NCI-H82 treated with DMSO at 0.1 percent for 48 hours (cell line): ENCODE results near the gene PKIG.
A peak's percentile ranks its signal among the peaks of the same experiment; 100 is the strongest.
"Not testable (repeated sequence)": the region's sequence is repeated elsewhere in the genome, so short reads cannot be mapped to it uniquely, and the experiment has no call there.

Source experiments
- DNase-seq: peaks from one replicate; lab custom pipeline; 2025; ENCODE audit not compliant: unreplicated experiment; lab: John Stamatoyannopoulos, UW

Gene PKIG

GRCh38 chr20:44571362-44571988 lies 10.9 kb upstream of the PKIG start:
- DNase-seq = no peak

DNA sequence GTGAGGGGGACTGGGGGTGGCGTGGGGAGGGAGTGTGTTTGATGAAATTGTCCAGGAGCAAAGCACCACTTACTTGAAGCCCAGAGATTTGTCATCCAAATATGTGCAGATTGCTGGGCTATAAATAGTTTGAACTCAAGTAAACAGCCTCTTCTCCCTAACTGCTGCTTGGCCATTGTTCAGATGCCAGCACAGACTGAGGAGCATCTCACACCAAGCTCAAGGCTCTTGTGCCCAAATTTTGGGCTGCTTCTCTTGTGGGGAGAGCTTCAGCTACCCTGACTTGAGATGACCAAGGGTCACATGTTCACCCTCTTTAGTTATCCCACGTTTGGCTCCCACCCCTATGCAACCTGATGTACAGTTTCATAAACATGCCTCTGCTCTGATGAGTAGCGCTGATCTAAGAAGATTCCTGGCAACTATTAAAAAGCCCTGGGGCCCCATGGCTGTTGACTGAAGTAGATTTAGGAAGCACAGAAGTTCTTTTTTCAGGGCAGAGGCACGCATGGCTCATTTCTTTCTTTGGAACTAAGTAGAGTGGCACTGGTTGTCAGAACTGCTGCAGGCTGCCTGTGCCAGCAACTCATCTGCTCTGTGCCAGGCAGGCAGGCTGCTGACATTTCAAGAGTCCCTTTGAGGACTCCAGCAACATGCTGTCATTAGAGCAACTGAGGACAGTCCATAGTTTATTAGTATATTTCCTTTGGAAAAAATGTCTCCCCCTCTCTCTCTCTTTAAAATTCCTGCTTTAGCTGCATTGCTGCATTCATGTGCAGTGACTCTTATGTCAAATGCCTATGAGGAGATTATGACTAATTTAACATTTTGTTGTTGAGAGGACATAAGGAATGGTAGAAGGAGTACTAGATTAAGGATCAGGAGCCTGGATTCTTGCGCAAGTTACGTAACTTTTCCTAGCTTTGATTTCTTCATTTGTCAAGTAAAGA lies 9.6 kb upstream of the PKIG start:
- no peak for DNase-seq

- no peak for DNase-seq
These were observed 8.9 kb upstream of the PKIG start for GRCh38 chr20:44573501-44573869.

- no peak for DNase-seq
These were observed 8.0 kb upstream of the PKIG start for GRCh38 chr20:44574372-44574771.

DNA sequence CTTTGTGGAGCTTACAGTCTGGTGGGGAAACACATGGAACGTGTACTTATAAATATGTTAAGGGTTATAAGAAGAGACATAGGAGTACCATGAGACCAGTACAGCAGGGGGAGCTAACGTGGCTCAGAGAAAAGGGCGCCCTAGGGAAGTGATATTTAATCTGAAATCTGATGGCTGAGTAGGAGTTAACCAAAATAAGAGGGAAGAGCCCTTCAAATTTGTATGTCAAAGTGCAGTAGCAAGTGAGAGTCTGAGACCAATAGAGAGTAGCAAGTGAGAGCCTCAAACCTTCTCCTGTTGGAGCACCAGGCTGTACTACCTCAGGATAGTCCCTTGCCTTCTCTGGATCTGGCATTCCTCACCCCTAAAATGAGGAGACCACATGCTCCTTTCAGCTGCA lies 6.1 kb upstream of the PKIG start:
- DNase-seq = peak; percentile 12

GRCh38 chr20:44579313-44580081 lies 2.9 kb upstream of the PKIG start:
- DNase-seq = no peak

DNA sequence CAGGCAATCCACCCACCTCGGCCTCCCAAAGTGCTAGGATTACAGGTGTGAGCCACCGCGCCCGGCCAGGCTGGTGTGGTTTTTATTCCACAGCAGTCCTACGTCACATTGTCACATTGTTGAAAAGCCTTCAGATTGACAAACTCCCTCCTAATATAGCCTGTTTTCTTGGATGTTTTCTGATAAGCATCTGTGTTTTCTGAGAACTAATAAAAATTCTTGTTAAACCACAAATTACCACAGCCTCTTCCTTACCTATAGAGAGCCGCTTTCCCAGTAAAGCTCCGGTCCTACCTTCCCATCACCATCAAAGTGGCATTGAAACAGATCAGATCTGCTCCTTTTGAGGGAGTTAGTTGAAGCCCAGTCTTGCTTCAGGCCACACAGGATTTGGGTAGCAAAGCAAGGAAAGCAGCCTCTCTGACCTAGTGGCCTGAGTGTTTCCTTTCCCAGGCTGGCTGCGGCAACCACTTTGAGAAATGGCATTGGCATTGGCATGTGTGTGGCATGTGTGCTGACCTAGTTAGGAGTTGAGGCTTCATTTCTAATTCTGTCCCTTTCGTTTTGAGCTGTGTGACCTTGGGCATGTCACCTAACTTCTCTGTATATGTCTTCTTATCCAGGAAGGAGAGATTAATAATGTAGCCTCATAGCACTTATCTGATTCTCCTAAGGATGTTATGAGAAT lies 1.7 kb upstream of the PKIG start:
- DNase-seq = no peak

- no peak for DNase-seq
These were observed 864 bp upstream of the PKIG start for GRCh38 chr20:44581515-44581914.

- DNase-seq = no peak
These were observed 778 bp downstream of the PKIG start for GRCh38 chr20:44583157-44583556.

DNA sequence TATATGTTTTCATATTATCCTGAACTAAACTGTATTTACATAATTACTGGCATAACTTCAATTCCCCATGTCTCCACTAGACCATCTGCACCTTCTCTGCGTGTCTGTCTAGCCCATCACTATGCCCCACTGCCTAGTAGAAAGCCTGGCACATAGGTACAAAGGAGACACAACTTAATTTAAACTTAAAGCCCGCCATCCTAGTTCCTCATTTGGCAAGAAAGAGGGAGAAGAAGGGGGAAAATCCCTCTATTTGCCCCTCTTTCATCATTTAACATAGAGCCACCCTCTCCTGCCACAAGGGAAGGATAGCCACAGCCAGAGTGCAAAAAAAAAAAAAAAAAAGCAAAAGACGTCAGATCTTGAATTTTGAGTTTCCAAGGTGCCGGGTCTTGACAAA lies 1.8 kb downstream of the PKIG start:
- DNase-seq = no peak

DNA sequence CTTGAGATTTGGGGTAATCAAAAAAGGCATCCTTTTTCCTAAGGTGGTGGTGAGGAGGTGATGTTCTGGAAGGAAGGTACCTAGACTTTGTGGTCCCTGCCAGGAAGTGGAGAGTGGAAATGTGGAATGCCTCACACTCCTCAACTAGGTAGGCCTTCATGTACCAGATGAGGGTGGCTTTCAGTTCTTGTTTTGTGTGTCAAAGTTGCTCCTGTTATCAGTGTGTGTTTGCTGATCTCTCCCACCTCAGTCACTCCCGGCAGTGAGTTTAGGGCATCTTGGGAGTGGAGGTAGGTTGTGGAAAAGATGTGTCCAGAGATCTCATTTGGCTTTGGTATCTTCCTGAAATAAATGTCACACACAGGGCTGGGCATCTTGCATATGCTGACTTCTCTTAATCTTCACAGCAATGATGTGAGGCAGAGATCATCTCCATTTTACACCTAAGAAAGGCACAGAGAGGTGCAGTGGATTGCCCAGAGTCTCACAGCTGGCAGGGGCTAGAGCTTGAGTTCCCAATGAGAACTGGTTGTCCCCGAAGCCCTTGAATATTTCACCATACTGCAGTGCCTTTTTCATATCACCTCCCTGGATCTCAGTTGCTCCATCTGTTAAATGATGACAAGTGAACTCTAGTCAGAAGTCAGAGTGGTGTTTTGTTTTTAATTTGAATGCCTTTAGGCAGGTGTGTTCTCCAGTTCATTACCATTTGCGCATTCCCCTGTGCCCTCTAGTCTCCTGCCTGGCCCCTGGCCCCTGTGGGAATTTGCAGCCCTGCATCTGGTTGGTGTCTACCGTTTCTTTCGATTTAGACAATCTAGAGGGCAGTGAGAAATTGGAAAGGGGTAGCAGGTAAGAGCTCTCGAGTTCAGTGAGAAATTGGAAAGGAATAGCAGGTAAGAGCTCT lies 2.9 kb downstream of the PKIG start:
- no peak for DNase-seq

DNA sequence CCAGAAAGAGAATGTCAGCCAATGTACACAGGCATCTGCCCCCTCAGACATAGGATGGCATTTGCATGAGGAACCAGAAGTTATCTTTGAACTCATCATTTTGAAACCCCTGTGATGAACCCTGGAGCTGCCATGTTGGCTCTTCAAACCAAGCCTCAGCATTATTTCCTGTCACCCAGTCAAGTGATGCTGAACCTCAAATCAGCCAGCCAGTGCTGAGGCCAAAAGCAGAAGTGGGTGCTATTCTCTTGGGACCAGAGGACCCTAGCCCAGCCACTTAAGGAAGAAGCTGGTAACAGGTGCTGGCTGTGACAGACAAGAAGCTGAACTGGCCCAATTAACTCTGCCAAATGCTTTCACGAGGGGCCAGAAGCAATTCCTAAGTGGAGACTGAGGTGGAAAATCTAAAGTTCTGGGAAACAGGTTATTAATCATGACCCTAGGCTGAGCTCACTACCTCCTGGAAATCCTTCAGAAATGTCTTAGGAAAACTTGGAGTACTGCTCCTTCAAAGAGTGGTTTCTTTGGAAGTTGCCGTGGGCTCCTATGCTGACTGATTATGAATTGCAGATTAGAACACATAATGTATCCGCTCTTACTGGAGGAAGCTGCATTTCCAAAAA lies 4.0 kb downstream of the PKIG start:
- no peak for DNase-seq

DNA sequence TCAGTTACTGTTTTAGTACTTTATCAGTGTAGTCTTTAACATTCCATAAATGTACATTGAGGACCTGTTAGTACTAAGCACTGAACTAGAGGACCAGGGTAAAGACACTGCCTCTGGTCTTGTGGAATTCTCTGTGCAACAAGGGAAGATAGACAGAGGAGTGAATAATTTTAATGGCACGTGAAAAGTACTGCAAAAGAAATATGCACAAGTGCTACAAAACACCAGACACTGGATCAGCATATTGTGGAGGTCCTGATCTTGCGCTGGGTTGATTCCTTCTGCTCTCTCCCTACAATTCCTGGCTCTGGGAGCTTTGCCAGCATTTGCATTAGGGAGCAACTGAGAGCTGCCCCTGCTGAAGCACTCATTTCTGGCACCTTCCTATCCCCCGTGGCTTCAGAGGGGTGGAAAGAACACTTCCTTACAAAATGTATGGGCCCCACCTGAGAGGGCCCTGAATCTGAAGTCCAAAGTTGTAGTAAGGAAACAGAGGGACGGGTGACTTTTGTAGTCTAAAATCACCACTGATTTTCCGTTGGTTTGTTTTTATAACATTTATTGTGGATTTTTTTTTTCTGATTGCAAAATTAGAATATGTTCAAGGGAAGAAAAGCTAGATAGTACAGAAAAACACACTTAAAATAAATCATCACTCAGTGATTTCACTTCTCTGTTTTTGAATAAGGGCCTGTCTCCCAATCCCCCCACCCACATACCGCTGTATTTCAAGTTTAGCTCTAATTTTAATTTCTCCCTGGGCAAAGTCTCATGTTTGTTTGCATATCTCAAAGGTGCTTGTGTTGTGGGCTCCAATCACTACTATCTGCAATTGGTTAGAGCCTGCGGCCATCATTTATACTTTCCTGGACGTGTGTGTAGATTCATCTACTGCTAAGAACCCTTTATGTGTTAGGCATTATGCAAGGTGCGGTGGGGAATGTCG lies 4.9 kb downstream of the PKIG start:
- DNase-seq = no peak

GRCh38 chr20:44588321-44588720 lies 5.9 kb downstream of the PKIG start:
- not testable (repeated sequence) for DNase-seq

DNA sequence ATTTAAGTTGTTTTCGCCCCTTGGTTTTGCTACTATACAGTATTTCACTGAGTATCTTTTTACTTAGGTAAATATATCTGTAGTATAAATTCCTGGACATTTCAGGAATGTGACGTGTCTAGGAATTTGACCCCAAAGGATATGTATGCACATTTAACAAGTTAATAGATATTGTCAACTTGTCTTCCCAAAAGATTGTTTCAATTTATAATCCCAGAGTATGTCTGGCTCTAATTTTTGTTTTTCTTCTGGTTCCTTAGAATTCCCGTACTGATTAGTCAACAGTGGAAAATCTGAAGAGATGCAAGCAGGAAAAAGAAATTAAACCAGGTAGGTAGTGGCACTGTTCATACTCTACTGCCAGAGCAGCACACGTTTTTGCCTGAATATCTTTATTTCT lies 7.2 kb downstream of the PKIG start:
- no peak for DNase-seq

DNA sequence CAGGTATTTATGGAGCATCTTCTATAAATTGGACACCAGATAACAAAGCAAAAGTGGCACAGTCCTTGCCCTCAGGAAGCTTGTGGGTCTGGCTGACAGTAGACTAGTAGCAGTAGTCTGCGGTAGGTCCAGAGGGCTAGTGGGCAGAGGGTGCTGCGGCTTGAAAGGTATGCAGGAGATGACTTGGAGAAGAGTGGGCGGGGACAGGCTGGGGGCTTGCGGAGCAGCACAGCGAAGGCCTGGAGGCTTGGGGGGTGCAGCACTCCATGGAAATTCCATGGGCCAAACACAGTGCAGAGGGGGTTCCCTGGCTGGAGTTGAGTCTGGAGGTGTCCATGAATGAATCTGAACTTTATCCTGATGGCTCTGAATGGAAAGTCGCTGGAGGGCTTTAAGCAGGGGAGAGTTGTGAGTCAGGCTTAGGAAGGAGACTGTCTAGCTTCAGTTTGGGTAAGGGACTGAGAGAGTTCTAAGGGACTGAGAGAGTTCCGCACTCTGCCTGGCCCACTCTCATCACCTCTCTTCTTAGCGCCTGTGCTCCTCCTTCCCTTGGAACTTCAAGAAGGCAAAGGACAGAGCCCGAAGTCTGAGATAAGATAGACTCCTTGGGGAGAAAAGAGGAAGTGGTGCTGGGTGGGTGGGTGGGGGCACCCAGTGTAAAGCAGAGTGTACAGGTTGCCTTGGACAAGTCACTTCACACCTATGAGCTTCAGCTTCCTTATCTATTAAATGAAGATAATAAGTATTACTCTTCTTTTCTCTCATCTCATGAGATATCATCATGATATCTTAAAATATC lies 8.8 kb downstream of the PKIG start:
- no peak for DNase-seq

- no peak for DNase-seq
These were observed 10.0 kb downstream of the PKIG start for GRCh38 chr20:44592366-44592765.

DNA sequence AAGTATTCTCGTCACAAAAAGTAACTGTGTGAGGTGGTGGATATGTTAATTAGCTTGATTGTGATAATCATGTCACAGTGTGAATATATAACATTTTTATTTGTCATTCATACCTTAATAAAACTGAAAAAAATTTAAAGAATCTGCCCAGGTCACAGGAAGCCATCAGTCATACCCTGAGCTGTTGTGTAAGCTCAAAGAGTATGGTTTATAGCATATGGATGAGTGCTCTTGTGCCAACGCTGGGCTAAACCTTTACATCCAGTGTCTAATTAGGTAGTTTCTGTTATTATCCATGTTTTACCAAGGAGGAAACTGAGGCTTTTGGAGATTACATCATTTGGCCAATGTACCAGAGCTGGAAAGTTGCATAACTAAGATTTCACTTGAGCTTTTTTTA lies 11.4 kb downstream of the PKIG start:
- no peak for DNase-seq
